DMS153 treated with DMSO at 0.1 percent for 48 hours (cell line): ENCODE measurements around the gene KIAA0040.
A peak's percentile ranks its signal among the peaks of the same experiment; 100 is the strongest.

Source experiments
- DNase-seq: peaks from one replicate; lab custom pipeline; 2025; ENCODE audit not compliant: unreplicated experiment; lab: John Stamatoyannopoulos, UW

KIAA0040 gene

DNA sequence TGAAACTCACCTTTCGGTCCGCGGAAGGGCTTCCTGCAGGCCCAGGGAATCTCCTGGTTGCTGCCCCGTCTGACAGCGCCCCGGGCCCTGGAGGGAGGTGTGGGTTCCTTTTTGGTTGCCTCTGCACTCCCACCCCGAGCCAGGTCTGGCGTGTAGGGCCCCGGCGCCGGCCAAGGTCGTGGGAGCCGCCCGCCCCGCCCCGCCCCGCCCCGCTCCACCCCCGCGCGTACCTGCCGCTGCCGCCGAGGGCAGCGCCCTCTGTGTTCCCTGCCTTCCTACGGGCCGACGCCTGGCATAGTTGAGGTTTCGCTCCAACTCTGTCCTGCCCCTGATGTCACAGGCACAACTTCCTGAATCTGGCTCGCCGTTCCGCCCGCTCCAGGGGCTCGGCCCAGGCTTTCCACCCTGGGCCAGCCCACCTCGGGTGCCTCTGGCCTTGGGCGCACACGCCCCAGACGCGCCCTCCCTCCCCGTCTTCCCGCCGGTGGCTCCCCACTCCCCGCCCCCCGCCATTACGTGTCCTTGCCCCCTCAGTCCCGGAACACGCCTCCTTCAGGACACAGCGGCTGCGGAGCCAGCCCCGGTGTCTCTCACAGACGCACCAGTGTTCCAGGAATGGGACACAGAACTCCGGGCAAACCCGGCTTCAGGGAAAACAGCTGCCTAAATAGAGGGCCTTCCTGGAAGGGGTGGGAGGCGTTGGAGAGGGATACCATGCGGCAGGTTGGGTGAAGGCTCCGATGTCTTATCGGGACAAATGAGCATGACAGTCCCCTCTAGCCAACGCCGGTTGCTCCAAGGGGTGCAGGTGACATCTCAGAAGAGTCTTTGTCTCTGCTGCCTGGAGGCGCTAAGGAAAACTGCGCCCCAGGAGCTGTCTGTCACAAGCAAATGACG, at the start of gene KIAA0040:
KIAA0040 (minus strand) TSS at position 147 of the 897 bp plus-strand sequence. CDS start 31,763 bp downstream, outside the sequence.
- peak; percentile 92 for DNase-seq

DNA sequence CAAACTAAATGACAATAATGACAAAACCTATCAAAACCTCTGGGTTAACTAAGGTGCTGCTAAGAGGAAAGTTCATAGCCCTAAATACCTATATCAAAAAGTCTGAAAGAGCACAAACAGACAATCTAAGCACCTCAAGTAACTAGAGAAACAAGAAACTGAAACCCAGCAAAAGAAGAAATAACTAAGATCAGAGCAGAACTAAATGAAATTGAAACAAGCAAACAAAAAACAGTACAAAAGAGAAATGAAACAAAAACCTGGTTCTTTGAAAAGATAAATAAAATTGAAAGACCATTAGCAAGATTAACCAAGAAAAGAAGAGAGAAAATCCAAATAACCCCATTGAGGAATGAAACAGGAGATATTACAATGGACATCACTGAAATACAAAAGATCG, 44.8 kb upstream of the KIAA0040 start:
- DNase-seq = no peak

- no peak for DNase-seq
Observed at GRCh38 chr1:175234639-175235038, 42.1 kb upstream of the KIAA0040 start.

DNA sequence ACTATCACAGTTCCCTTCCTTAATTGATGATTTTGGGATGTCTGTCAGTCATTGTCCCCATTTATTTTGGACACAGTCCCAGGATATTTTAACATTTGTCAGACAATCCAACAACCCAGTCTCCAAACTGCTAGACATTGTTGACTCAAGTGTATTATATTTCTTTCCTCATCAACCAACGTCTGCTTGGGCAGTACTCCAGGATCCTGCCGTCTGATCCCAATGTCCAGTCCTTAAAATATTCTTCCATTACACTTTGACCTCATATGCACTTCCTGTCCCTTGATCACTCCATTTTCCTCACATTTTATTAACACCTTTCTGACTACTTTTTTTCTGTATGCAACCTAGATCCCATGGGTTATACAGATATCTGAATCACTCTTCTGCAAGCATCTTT, 39.8 kb upstream of the KIAA0040 start:
- peak; percentile 35 for DNase-seq

- no peak for DNase-seq
Observed at GRCh38 chr1:175225805-175226129, 33.2 kb upstream of the KIAA0040 start.

- DNase-seq = no peak
Observed at GRCh38 chr1:175222296-175222938, 29.8 kb upstream of the KIAA0040 start.

- no peak for DNase-seq
Observed at GRCh38 chr1:175221557-175222175, 29.1 kb upstream of the KIAA0040 start.

DNA sequence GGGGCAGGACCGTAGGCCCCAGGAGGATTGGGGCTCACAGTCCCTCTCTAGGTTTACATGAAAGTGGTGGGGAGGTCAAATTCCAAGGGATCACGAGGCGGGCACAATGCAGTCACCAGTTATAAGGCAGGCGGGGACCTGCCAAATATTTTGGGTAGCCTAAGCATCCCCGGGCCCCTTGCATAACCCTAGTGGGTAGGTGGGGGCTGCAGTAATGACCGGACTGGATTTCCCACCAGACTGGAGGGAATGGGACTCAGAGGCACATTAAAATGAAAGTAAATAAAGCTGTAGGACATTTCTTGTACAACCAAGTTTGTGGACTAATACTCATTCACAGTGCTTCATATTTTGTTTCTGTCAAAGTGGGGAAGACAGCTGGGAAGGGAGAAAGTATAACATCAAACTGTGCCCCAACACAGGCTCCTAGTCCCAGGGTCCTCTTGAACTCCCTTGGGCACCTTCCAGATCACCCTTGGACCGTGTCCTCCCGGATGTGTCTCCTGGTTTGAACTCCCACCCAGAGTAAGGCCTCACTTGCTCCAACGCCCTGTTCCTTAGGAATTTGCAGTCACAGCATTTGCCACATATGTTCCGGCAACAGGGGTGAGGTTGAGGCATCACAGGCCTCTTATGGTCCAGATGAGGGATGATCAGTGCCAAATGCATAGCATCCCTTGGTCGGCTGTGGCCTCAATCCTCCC, 28.4 kb upstream of the KIAA0040 start:
- no peak for DNase-seq

- DNase-seq = no peak
Observed at GRCh38 chr1:175219774-175220173, 27.2 kb upstream of the KIAA0040 start.

GRCh38 chr1:175218786-175219434, 26.3 kb upstream of the KIAA0040 start:
- DNase-seq = no peak

DNA sequence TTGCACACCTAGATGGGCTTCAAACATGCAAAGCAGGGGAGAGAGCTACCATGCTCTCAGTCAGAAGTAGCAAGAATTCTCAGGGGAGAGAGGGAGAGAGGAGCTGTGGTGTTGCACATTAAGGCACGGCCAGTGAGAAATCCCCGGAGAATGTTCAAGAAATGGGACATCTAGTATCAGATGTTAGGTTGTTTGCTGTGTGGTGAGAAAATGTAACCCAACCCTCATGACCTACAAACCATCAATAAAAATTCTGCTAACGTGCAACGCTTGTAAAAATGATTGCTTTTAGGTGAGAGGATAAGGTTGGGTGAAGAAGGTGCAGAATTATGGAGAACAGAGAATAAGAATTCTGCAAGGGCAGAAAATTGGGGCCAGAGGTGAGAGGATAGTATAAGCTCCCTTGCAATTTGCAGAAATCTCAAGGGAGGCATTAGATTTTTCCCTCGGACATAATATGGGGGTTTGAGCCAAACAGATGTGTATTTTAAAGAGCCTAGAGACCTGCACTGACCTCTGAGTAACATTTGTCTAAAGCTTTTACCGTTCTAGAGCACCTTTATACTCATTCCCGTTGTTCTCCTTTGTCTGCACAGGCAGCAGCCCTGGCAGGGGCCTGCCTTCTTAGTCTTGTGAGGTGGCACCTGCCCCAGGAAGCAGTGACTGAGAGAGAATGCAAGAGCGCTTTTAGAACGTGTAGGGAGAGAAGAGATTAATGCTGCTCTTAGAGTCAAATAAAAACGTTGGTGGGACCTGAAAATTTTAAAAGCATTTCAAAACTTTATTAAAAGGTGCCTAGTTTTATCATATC, 25.4 kb upstream of the KIAA0040 start:
- no peak for DNase-seq

DNA sequence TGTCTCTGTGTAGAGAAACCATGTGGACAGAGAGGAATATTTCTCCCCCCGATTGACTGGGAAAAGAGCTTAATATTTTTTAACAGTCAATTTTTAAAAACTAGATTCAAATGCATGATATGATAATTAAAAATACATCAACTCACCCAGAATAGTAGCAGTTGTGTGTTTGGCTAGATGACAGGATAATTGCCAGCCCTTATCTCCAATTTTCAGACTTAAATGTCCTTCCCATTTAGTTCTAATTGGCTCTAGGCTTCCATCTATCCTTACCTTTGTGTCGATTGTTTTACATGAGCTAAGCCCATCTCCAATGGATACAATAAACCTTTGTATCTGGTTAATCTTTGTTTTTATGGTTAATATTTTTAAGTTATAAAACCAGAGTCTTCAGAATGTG, 23.9 kb upstream of the KIAA0040 start:
- DNase-seq = no peak

DNA sequence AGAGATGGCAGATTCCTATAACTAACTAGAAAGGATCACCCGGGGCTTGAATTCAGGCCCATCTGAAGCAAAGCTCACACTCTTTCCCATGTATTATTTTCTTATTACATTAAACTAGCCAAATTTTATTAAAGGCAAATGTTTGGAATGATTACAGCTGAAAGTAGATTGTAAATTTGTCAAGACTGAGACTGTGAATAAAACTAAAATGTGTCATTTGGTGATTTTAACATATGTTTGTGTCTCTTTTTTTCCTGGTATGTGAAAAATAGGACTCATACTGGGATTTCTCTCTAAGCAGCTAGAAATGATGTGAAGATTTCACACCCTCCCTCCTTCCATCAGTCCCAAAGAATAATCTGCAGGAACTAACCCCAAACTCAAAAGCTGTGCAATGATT, 19.1 kb upstream of the KIAA0040 start:
- no peak for DNase-seq

DNA sequence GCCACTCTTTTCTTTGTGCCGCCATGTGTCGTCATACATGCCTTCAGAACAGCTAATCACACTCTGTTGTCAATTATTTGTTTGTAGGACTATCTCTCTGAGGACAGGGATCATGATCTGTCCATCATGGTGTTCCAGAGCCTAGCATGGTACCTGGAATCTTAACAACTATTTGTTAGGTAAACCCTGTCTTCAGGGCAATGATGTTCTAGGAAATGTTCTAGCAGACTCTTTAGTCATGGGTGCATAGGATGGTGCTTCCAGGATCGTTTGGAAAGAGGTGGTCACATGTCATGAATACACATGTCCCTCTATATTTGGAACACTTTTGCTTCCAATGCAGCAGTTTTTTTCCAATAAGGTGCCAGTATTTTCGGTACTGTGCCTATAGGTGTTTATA, 18.2 kb upstream of the KIAA0040 start:
- no peak for DNase-seq

GRCh38 chr1:175209493-175209921, 16.9 kb upstream of the KIAA0040 start:
- no peak for DNase-seq

- DNase-seq = no peak
Observed at GRCh38 chr1:175208773-175209492, 16.4 kb upstream of the KIAA0040 start.

DNA sequence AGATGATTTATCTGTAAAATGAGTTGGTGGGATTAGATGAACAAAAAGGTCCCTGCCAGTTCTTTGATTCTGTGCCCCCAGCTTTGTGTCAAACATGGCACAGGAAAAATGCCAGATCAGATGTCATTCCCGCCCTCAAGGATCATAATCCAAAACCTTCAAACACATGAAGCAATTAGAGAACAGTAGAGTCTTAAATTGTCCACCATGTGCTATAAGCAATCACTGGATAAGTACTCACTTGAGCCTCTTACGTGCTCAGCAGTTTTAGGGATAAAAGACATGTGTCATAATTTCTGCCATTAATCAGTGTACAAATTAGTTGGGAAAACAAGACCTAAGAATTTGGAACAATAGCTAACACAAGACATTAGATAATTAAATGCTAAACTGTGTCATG, 15.4 kb upstream of the KIAA0040 start:
- DNase-seq = peak; percentile 96

DNA sequence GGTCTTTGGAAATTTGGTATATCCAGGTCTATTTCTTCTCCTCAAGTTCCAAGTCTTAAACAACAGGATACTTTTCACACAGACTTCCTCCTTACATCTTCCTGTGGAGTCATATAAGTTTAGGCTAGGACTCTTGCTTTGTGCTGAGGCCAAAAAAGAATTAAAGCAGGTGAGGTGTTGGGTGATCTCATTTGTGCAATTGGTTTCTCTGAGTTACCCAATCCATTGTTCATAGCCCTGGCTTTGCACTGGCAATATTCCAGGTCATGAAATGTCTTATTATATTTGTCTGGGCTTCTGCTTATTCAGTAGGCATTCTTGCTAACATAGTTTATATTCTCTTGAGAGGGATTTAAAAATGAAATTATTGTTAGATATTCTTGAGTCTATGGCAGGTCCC, 14.1 kb upstream of the KIAA0040 start:
- DNase-seq = peak; percentile 34

DNA sequence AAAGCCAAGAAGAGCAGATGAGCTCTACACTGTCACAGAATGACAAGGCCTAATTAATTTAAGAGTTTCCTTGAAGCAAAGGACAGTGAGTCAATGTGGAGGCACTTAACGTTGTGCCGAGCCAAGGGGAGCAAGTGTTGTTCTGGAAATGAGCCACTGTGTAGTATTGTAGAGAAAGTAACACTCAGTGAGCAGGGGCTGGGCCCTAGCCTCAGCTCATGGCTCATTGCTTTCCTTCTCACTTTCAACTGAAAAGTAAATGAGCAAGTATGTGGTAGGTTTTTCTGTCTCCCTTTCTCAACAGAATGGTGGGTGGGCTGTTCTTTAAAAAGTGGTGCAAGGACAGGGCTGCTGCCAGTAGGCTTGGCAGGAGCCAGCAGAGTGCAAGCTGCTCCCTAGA, 11.8 kb upstream of the KIAA0040 start:
- no peak for DNase-seq
